HCT116 (cell line): ENCODE data around the gene PPP1R14C. TPM values are rescaled to one million over a fixed set of nuclear protein-coding genes. Genes with fewer than 3 reads are reported as not detected.

Experiments
- ATAC-seq: fragments of 200-7000 bp; cut with Tn5 transposase; 2 replicates; pipeline ENCODE4 v1.9.1; 2020; ENCODE audit warnings: mild to moderate bottlenecking, moderate library complexity
- BruUV-seq: library from RNA; stranded (reverse); fragments of 400-500 nt; replicated peaks from 2 replicates; lab custom pipeline; 2021; lab: Mats Ljungman, UMichigan
- CTCF ChIA-PET: fragments of 300-600 bp; sonication (Branson Sonifier 250); formaldehyde crosslinking; loops from one replicate; lab custom pipeline; 2021; ENCODE audit warnings: antibody characterized with exemption; lab: Charles Lee
- POLR2A ChIA-PET: fragments of 300-600, 350-600 bp; sonication (Branson Sonifier 250); formaldehyde crosslinking; loops from one replicate; lab custom pipeline; 2021; ENCODE audit warnings: antibody characterized with exemption; lab: Charles Lee
- RAD21 ChIA-PET, 2 experiments: fragments of 300-600 bp; sonication (Branson Sonifier 250); formaldehyde crosslinking; loops; one replicate each; lab custom pipeline; 2023; ENCODE audit warnings: low total read pairs in 2 of 2; ENCODE audit not compliant: uncharacterized antibody in 2 of 2, unreplicated experiment in 2 of 2, low non-redundant PET in 1 of 2; lab: Charles Lee
- DNase-seq: peaks from one replicate; pipeline ENCODE4 v3.0.0-alpha.2; 2010; ENCODE audit warnings: low read depth, low spot score
- H2AFZ ChIP-seq: fragments of 200-600 bp; shearing (Covaris generic), sonication (generic); 2 replicates; pipeline ENCODE4 v1.6.1; 2017; ENCODE audit warnings: low read depth, mixed run types, mixed read lengths, antibody characterized with exemption, low read length; ENCODE audit not compliant: poor library complexity, severe bottlenecking
- H3K27ac ChIP-seq: 2 replicates; pipeline ENCODE4 v1.5.1; 2012; ENCODE audit warnings: low read depth, low read length
- H3K27me3 ChIP-seq: fragments of 200-600 bp; sonication (generic); 2 replicates; pipeline ENCODE4 v1.6.1; 2016; ENCODE audit warnings: mixed run types, low read length, mixed read lengths; ENCODE audit not compliant: insufficient read depth
- H3K36me3 ChIP-seq, 2 experiments: fragments of 200-500 bp in 1 of 2; fragments of 200-600 bp in 1 of 2; sonication (Bioruptor generic) in 1 of 2; sonication (generic) in 1 of 2; 2 replicates each; pipeline versions ENCODE4 v1.5.1 to v1.6.1; 2014 to 2016; ENCODE audit warnings: low read length in 2 of 2, inconsistent platforms in 1 of 2, mixed read lengths in 1 of 2, mixed run types in 1 of 2; ENCODE audit not compliant: insufficient read depth in 2 of 2, control insufficient read depth in 1 of 2
- H3K4me1 ChIP-seq, 2 experiments: fragments of 200-600 bp in 1 of 2; sonication (generic) in 1 of 2; 2 replicates each; pipeline versions ENCODE4 v1.5.1 to v1.6.1; 2012 to 2017; ENCODE audit warnings: low read length in 2 of 2, inconsistent platforms in 1 of 2, mild to moderate bottlenecking in 1 of 2, mixed read lengths in 1 of 2, mixed run types in 1 of 2, moderate library complexity in 1 of 2; ENCODE audit not compliant: insufficient read depth in 2 of 2, control insufficient read depth in 1 of 2
- H3K4me2 ChIP-seq: fragments of 200-600 bp; sonication (generic); 2 replicates; pipeline ENCODE4 v1.6.1; 2017; ENCODE audit warnings: mixed run types, low read length, mixed read lengths
- H3K4me3 ChIP-seq, 2 experiments: fragments of 200-600 bp in 1 of 2; sonication (generic) in 1 of 2; replicated peaks in 1 of 2; 2 replicates each; pipeline ENCODE4 v1.5.1; 2011 to 2016; ENCODE audit warnings: low read length in 2 of 2, control low read depth in 1 of 2, low read depth in 1 of 2, mild to moderate bottlenecking in 1 of 2, mixed read lengths in 1 of 2, mixed run types in 1 of 2
- H3K79me2 ChIP-seq: fragments of 200-600 bp; sonication (generic); 2 replicates; pipeline ENCODE4 v1.6.1; 2017; ENCODE audit warnings: mild to moderate bottlenecking, mixed run types, low read length, moderate library complexity, mixed read lengths; ENCODE audit not compliant: insufficient read depth
- H3K9ac ChIP-seq: fragments of 200-600 bp; sonication (generic); 2 replicates; pipeline ENCODE4 v1.6.1; 2016; ENCODE audit warnings: low read length, mixed read lengths
- H3K9me2 ChIP-seq: fragments of 200-600 bp; sonication (generic), shearing (Covaris generic); 2 replicates; pipeline ENCODE4 v1.6.1; 2017; ENCODE audit warnings: mixed run types, mild to moderate bottlenecking, moderate library complexity; ENCODE audit not compliant: insufficient read depth
- H3K9me3 ChIP-seq, 2 experiments: fragments of 200-500 bp in 1 of 2; fragments of 200-600 bp in 1 of 2; sonication (Bioruptor generic) in 1 of 2; sonication (generic) in 1 of 2; 2 replicates each; pipeline ENCODE4 v1.6.1; 2014 to 2017; ENCODE audit warnings: low read length in 2 of 2, mixed read lengths in 2 of 2, inconsistent platforms in 1 of 2, low read depth in 1 of 2, mild to moderate bottlenecking in 1 of 2, mixed run types in 1 of 2, moderate library complexity in 1 of 2; ENCODE audit not compliant: control insufficient read depth in 1 of 2, insufficient read depth in 1 of 2
- H4K20me1 ChIP-seq: fragments of 200-600 bp; sonication (generic), shearing (Covaris generic); 2 replicates; pipeline ENCODE4 v1.6.1; 2017; ENCODE audit warnings: mixed run types, mild to moderate bottlenecking, moderate library complexity; ENCODE audit not compliant: insufficient read depth
- ELF1 ChIP-seq: IDR thresholded peaks from 2 replicates; pipeline ENCODE4 v1.6.1; 2012; ENCODE audit warnings: low read depth, borderline replicate concordance
- EZH2 ChIP-seq: fragments of 200-600 bp; sonication (generic); IDR thresholded peaks from 2 replicates; pipeline ENCODE4 v1.6.1; 2017; ENCODE audit warnings: antibody characterized with exemption, mixed run types
- JUND ChIP-seq: IDR thresholded peaks from 2 replicates; pipeline ENCODE4 v1.6.1; 2012
- MAX ChIP-seq: IDR thresholded peaks from 2 replicates; pipeline ENCODE4 v1.6.1; 2012
- POLR2A ChIP-seq: IDR thresholded peaks from 2 replicates; pipeline ENCODE4 v1.7.0; 2011; ENCODE audit warnings: borderline replicate concordance; ENCODE audit not compliant: insufficient read depth, insufficient read length; ENCODE audit errors: extremely low read depth
- POLR2AphosphoS5 ChIP-seq: IDR thresholded peaks from 2 replicates; pipeline ENCODE4 v1.6.1; 2011; ENCODE audit warnings: mild to moderate bottlenecking, low read depth, low read length, moderate library complexity
- SIN3A ChIP-seq: IDR thresholded peaks from 2 replicates; pipeline ENCODE4 v1.6.1; 2012; ENCODE audit warnings: low read depth
- YY1 ChIP-seq: IDR thresholded peaks from 2 replicates; pipeline ENCODE4 v1.6.1; 2011; ENCODE audit warnings: low read length, low read depth, moderate library complexity, mild to moderate bottlenecking; ENCODE audit not compliant: insufficient replicate concordance; ENCODE audit errors: extremely low read depth
- ZNF274 ChIP-seq: fragments of 200-500 bp; sonication (Bioruptor generic); IDR thresholded peaks from 2 replicates; pipeline ENCODE4 v1.6.1; 2014; ENCODE audit warnings: mild to moderate bottlenecking, low read depth, low read length, inconsistent platforms
- intact Hi-C: fragments of 100-400 bp; cut with micrococcal nuclease; formaldehyde crosslinking; loops from 2 replicates; pipeline ENCODE4 v1.10.0; 2022
- total RNA-seq: library from RNA; stranded (reverse); gene quantifications from one replicate; pipeline ENCODE4 v1.2.1, GENCODE V29; 2021; ENCODE audit not compliant: unreplicated experiment
- TF ChIP-seq, protein P1 (sequence below): IDR thresholded peaks from 2 replicates; pipeline ENCODE4 v1.6.1; 2011; ENCODE audit warnings: mild to moderate bottlenecking, low read length, moderate library complexity; ENCODE audit not compliant: insufficient replicate concordance; ENCODE audit errors: extremely low read depth

Gene PPP1R14C
- total RNA-seq, 1 experiment from 2014 or later: 7.8 TPM

DNA sequence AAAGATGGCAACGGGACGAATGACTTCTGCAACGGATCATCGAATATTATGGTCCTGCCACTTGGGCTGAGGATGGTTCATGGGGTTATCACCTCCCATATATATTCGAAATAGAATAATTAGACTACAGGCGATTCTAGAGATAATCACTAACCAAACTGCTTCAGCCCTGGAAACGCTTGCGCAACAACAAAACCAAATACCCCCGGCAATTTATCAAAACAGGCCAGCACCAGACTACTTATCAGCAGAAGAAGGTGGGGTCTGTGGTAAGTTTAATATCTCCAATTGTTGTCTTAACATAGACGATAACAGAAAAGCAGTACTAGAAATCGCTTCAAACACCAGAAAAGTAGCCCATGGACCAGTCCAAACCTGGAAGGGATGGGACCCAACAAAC lies 42.9 kb upstream of the PPP1R14C start:
- ChIA-PET POLR2A (no interaction called here), RAD21 (no interaction called here), CTCF (no interaction called here)
- no peaks in the 10 kb centered on the region for H3K79me2 ChIP-seq
- TF ChIP-seq EZH2 (no peak), JUND (no peak)
- no peak overlapping the region for H3K27ac ChIP-seq
- H3K9ac ChIP-seq: no peak overlapping the region
- peaks cover 4% of the 10 kb centered on the region; the same call in 1 of the 2 replicates for H3K27me3 ChIP-seq
- no peak for ATAC-seq
- H2AFZ ChIP-seq: no peak overlapping the region
- BruUV-seq: no TSS peak
- no peak overlapping the region for H3K4me3 ChIP-seq
- H3K9me3 ChIP-seq: no peaks in the 10 kb centered on the region
- no peak overlapping the region for H3K4me2 ChIP-seq
- no peaks in the 10 kb centered on the region for H3K4me1 ChIP-seq
- no peaks in the 10 kb centered on the region for H3K36me3 ChIP-seq
- intact Hi-C loops: no loop called here
- H3K9me2 ChIP-seq: no peaks in the 10 kb centered on the region
- DNase-seq: no peak
- no peaks in the 10 kb centered on the region for H4K20me1 ChIP-seq

GRCh38 chr6:150100745-150101144 lies 42.1 kb upstream of the PPP1R14C start:
- POLR2A ChIA-PET: no interaction called here
- Histone ChIP-seq H3K4me2 (no peak overlapping the region), H3K4me1 (no peaks in the 10 kb centered on the region), H3K36me3 (no peaks in the 10 kb centered on the region), H3K27me3 (peaks cover 4% of the 10 kb centered on the region; the same call in 1 of the 2 replicates), H4K20me1 (no peaks in the 10 kb centered on the region), H3K27ac (no peak overlapping the region), H3K9ac (no peak overlapping the region), H3K79me2 (no peaks in the 10 kb centered on the region), H3K9me2 (no peaks in the 10 kb centered on the region), H3K4me3 (no peak overlapping the region), H2AFZ (no peak overlapping the region), H3K9me3 (no peaks in the 10 kb centered on the region)
- intact Hi-C loops: no loop called here
- DNase-seq: no peak
- RAD21 ChIA-PET: no interaction called here
- CTCF ChIA-PET: interaction anchor here (1.2 kb wide), 1 partner anchor 30 kb away, joined by 5 read pairs; no protein-coding TSS in a partner anchor
- BruUV-seq: no TSS peak
- TF ChIP-seq SIN3A: no peak
- no peak for TF ChIP-seq POLR2AphosphoS5
- TF ChIP-seq YY1: no peak
- no peak for TF ChIP-seq ELF1
- no peak for TF ChIP-seq JUND
- TF ChIP-seq ZNF274: no peak
- TF ChIP-seq MAX: no peak
- no peak for TF ChIP-seq POLR2A
- TF ChIP-seq, protein P1, sequence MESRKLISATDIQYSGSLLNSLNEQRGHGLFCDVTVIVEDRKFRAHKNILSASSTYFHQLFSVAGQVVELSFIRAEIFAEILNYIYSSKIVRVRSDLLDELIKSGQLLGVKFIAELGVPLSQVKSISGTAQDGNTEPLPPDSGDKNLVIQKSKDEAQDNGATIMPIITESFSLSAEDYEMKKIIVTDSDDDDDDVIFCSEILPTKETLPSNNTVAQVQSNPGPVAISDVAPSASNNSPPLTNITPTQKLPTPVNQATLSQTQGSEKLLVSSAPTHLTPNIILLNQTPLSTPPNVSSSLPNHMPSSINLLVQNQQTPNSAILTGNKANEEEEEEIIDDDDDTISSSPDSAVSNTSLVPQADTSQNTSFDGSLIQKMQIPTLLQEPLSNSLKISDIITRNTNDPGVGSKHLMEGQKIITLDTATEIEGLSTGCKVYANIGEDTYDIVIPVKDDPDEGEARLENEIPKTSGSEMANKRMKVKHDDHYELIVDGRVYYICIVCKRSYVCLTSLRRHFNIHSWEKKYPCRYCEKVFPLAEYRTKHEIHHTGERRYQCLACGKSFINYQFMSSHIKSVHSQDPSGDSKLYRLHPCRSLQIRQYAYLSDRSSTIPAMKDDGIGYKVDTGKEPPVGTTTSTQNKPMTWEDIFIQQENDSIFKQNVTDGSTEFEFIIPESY: no peak
- no peak for ATAC-seq
